Measurements from ENCODE around the gene NTNG1. TPM values are rescaled to one million over a fixed set of nuclear protein-coding genes. Genes with fewer than 3 reads are reported as not detected.

Gene NTNG1
- total RNA-seq, 1 experiment from 2014 or later = 1.5 TPM

DNA sequence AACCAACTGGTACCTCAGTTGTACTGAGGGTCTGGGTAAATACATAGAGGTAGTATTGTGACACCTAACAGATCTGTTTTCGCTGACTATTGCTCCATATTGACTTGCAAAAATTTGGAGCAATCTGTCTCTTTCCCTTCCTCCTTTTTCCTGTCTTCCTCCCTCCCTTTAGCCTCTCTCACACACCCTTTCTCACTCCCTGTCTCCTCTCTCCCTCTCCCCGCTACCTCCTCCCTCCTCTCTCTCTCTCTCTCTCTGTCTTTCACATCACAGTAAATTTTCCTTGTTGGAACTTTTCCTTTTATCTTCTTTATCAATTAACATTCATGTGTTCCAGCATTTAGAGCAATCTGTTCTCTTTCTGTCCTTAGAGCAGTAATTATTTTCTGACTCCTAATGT, 278.2 kb downstream of the NTNG1 start:
- no peaks in the 10 kb centered on the region for H3K79me2 ChIP-seq (ENCODE audit: insufficient read depth, low read length)
- no peak for DNase-seq
- no peak overlapping the region for H3K14ac ChIP-seq (ENCODE audit: insufficient read depth, low read length)
- no peaks in the 10 kb centered on the region for H3K27me3 Mint-ChIP-seq (ENCODE audit: low read depth)
- no peaks in the 10 kb centered on the region; the same call in 1 of the 2 replicates for H3K4me1 ChIP-seq (ENCODE audit: insufficient read depth, low read length)
- H2BK20ac ChIP-seq (ENCODE audit: low read depth, low read length, poor library complexity, severe bottlenecking) = no peak overlapping the region
- no peak overlapping the region for H3K9ac ChIP-seq (ENCODE audit: extremely low read depth, insufficient read length, low read length)
- H2AFZ ChIP-seq (ENCODE audit: low read length) = no peak overlapping the region
- H2BK5ac ChIP-seq (ENCODE audit: insufficient read length, low read length) = no peak overlapping the region
- H3T11ph ChIP-seq (ENCODE audit: low read length) = no peak overlapping the region
- H3K27ac ChIP-seq (ENCODE audit: insufficient read length, low read depth, low read length) = no peak overlapping the region
- no peaks in the 10 kb centered on the region for H3K9me3 ChIP-seq (ENCODE audit: control insufficient read depth, low read depth, low read length)
- H3K27ac Mint-ChIP-seq = no peak overlapping the region
- H2BK12ac ChIP-seq (ENCODE audit: insufficient read length, low read depth, low read length) = no peak overlapping the region
- no peak overlapping the region for H4K91ac ChIP-seq (ENCODE audit: insufficient read length, low read depth, low read length)
- H3K23ac ChIP-seq (ENCODE audit: insufficient read length, low read depth, low read length) = no peak overlapping the region
- TF ChIP-seq, protein P1, sequence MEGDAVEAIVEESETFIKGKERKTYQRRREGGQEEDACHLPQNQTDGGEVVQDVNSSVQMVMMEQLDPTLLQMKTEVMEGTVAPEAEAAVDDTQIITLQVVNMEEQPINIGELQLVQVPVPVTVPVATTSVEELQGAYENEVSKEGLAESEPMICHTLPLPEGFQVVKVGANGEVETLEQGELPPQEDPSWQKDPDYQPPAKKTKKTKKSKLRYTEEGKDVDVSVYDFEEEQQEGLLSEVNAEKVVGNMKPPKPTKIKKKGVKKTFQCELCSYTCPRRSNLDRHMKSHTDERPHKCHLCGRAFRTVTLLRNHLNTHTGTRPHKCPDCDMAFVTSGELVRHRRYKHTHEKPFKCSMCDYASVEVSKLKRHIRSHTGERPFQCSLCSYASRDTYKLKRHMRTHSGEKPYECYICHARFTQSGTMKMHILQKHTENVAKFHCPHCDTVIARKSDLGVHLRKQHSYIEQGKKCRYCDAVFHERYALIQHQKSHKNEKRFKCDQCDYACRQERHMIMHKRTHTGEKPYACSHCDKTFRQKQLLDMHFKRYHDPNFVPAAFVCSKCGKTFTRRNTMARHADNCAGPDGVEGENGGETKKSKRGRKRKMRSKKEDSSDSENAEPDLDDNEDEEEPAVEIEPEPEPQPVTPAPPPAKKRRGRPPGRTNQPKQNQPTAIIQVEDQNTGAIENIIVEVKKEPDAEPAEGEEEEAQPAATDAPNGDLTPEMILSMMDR (conservative IDR thresholded peaks at IDR 0.05) = no peak
- H2BK120ac ChIP-seq (ENCODE audit: low read depth, low read length, poor library complexity, severe bottlenecking) = no peak overlapping the region
- no peaks in the 10 kb centered on the region for H4K20me1 ChIP-seq (ENCODE audit: control insufficient read depth, insufficient read depth, insufficient read length)
- no peak overlapping the region for H4K8ac ChIP-seq (replicated peaks; ENCODE audit: insufficient read length, low read depth, low read length)
- H4K5ac ChIP-seq (ENCODE audit: insufficient read length, low read depth, low read length) = no peak overlapping the region
- no peaks in the 10 kb centered on the region; a peak in 1 of 7 replicates for H3K36me3 Mint-ChIP-seq (ENCODE audit: insufficient read depth in 1 of 3, low read depth in 3 of 3)
- no peak overlapping the region for H3K18ac ChIP-seq (ENCODE audit: insufficient read length, low read depth, low read length)
- H3K4ac ChIP-seq (ENCODE audit: low read depth, low read length) = no peak overlapping the region
- H2AK5ac ChIP-seq (ENCODE audit: insufficient read length, low read length) = no peak overlapping the region
- no CpG with 5 or more reads among the region's 2 CpGs for WGBS (ENCODE audit: extremely low coverage, insufficient read length, low lambda C conversion rate)
- H2BK15ac ChIP-seq (ENCODE audit: low read depth, low read length) = no peak overlapping the region
- no peak overlapping the region for H3K56ac ChIP-seq (ENCODE audit: insufficient read length, low read depth, low read length)
- no peaks in the 10 kb centered on the region for H3K9me3 Mint-ChIP-seq
- no peaks in the 10 kb centered on the region for H3K23me2 ChIP-seq (ENCODE audit: insufficient read length, low read depth, low read length, poor library complexity, severe bottlenecking)
- no peak overlapping the region for H3K4me2 ChIP-seq (ENCODE audit: insufficient read depth, insufficient read length, low read length)
- no peaks in the 10 kb centered on the region for H3K79me1 ChIP-seq (ENCODE audit: insufficient read depth, low read depth, low read length, poor library complexity, severe bottlenecking)
- H3K4me1 Mint-ChIP-seq = peaks cover 25 to 26% of the 10 kb centered on the region in 2 experiments
- no peaks in the 10 kb centered on the region for H3K27me3 ChIP-seq (ENCODE audit: insufficient read depth, low read length)
- H3K4me3 Mint-ChIP-seq = no peak overlapping the region
